ENCODE measurements around the gene POLL. TPM values are rescaled to one million over a fixed set of nuclear protein-coding genes. Genes with fewer than 3 reads are reported as not detected.

The POLL gene
- total RNA-seq, 4 donors from 2014 or later: 23.2 to 27.2 (median 26.0) TPM

DNA sequence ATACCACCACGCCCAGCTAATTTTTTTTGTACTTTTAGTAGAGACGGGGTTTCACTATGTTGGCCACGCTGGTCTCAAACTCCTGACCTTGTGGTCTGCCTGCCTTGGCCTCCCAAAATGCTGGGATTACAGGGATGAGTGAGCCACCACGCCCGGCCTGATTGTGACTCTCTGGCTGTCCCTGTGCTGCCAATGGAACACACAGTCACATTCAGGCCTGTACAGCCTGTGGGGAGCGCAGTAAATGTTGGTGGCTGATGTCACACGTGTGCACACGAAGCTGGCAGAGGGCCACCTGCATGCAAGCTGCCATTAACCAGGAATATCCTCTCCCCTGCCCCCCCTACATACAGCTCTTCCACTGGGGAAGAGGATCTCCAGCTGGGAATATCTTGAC, 22.1 kb downstream of the POLL start:
- TF ChIP-seq, protein P1, sequence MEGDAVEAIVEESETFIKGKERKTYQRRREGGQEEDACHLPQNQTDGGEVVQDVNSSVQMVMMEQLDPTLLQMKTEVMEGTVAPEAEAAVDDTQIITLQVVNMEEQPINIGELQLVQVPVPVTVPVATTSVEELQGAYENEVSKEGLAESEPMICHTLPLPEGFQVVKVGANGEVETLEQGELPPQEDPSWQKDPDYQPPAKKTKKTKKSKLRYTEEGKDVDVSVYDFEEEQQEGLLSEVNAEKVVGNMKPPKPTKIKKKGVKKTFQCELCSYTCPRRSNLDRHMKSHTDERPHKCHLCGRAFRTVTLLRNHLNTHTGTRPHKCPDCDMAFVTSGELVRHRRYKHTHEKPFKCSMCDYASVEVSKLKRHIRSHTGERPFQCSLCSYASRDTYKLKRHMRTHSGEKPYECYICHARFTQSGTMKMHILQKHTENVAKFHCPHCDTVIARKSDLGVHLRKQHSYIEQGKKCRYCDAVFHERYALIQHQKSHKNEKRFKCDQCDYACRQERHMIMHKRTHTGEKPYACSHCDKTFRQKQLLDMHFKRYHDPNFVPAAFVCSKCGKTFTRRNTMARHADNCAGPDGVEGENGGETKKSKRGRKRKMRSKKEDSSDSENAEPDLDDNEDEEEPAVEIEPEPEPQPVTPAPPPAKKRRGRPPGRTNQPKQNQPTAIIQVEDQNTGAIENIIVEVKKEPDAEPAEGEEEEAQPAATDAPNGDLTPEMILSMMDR (IDR thresholded peaks at IDR 0.05): no peak
- TF ChIP-seq POLR2A (IDR thresholded peaks at IDR 0.05; ENCODE audit: low read depth) (no peak), EP300 (IDR thresholded peaks at IDR 0.05) (no peak), POLR2AphosphoS5 (IDR thresholded peaks at IDR 0.05) (no peak)
- no peaks in the 10 kb centered on the region for H3K36me3 ChIP-seq
- intact Hi-C loops (cut with DNase I): loop anchor here (5.0 kb wide), 1 partner anchor 404 kb away; no protein-coding TSS in a partner anchor
- H3K4me1 ChIP-seq: peaks cover 22 to 29% (median 28%) of the 10 kb centered on the region in 4 donors
- peaks cover 6 to 98% (median 35%) of the 10 kb centered on the region in 4 donors for H3K27me3 ChIP-seq
- 80% methylated on average over 5 of the region's 8 CpGs for WGBS
- H3K27ac ChIP-seq (replicated peaks in 1 of 4): no peak overlapping the region
- DNase-seq (ENCODE audit: extremely low spot score): no peak
- no peaks in the 10 kb centered on the region for H3K9me3 ChIP-seq
- no peak overlapping the region for H3K4me3 ChIP-seq

- 88% methylated on average over 5 of the region's 5 CpGs for WGBS
- H3K27me3 ChIP-seq: peaks cover 6 to 98% (median 35%) of the 10 kb centered on the region in 4 donors
- intact Hi-C loops (cut with DNase I): loop anchor here (5.0 kb wide), 1 partner anchor 403 kb away; no protein-coding TSS in a partner anchor
These were observed 22.6 kb downstream of the POLL start for GRCh38 chr10:101565370-101565900.

GRCh38 chr10:101564490-101564991, 23.5 kb downstream of the POLL start:
- no peak overlapping the region for H3K4me3 ChIP-seq
- no peaks in the 10 kb centered on the region for H3K9me3 ChIP-seq
- H3K4me1 ChIP-seq: peaks cover 10 to 15% (median 14%) of the 10 kb centered on the region in 4 donors
- H3K27ac ChIP-seq (replicated peaks in 1 of 4): no peak overlapping the region
- H3K36me3 ChIP-seq: no peaks in the 10 kb centered on the region
- H3K27me3 ChIP-seq: peaks cover 6 to 99% (median 29%) of the 10 kb centered on the region in 4 donors
- no peak for DNase-seq (ENCODE audit: extremely low spot score)
- TF ChIP-seq EP300 (IDR thresholded peaks at IDR 0.05): no peak
- TF ChIP-seq POLR2A (IDR thresholded peaks at IDR 0.05; ENCODE audit: low read depth): no peak
- TF ChIP-seq POLR2AphosphoS5 (IDR thresholded peaks at IDR 0.05): no peak
- TF ChIP-seq, protein P1 (IDR thresholded peaks at IDR 0.05): no peak
- 79% methylated on average over 12 of the region's 15 CpGs for WGBS
- intact Hi-C loops (cut with DNase I): no loop called here

More at GRCh38 chr10:101565370-101565900, 22.6 kb downstream of the POLL start:
- DNase-seq (ENCODE audit: extremely low spot score): no peak
- H3K9me3 ChIP-seq: no peaks in the 10 kb centered on the region
- no peak overlapping the region for H3K4me3 ChIP-seq
- TF ChIP-seq, protein P1 (IDR thresholded peaks at IDR 0.05): no peak
- TF ChIP-seq POLR2AphosphoS5 (IDR thresholded peaks at IDR 0.05) (no peak), EP300 (IDR thresholded peaks at IDR 0.05) (no peak), POLR2A (IDR thresholded peaks at IDR 0.05; ENCODE audit: low read depth) (no peak)
- H3K36me3 ChIP-seq: no peaks in the 10 kb centered on the region
- H3K4me1 ChIP-seq: peaks cover 17 to 24% (median 23%) of the 10 kb centered on the region in 4 donors
- H3K27ac ChIP-seq (replicated peaks in 1 of 4): no peak overlapping the region

DNA sequence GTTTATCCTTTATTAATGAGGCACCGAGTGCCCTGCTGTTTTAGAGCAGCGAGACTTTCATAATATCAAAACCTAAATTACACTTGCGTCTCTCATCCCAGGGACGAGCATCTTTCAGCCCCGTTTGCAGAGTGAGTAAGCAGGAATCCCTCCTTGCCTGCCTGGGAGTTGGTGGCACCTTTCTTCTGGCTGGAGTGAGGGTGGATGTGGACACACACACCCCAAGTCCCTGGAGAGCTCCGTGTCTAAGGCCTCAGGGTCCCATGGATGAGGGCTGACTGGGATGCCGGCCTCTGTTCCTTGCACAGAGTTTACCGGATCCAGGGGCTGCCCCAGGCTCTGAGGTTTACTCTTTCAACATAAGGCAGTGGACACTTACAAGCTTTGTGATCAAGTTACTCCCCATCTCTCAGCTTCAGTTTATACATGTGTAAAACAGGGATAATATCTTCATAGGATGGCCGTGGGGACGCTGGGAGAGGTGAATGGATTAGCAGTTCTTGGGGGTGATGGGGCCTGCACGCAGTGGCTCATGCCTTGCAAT, 24.5 kb downstream of the POLL start:
- Histone ChIP-seq H3K36me3 (no peaks in the 10 kb centered on the region), H3K9me3 (no peaks in the 10 kb centered on the region), H3K4me3 (no peak overlapping the region), H3K27me3 (peaks cover 6 to 89% (median 19%) of the 10 kb centered on the region in 4 donors), H3K4me1 (peaks cover 7 to 11% (median 10%) of the 10 kb centered on the region in 4 donors), H3K27ac (replicated peaks in 1 of 4) (no peak overlapping the region)
- WGBS: 76% methylated on average over 9 of the region's 11 CpGs
- TF ChIP-seq POLR2AphosphoS5 (IDR thresholded peaks at IDR 0.05) (no peak), POLR2A (IDR thresholded peaks at IDR 0.05; ENCODE audit: low read depth) (no peak), EP300 (IDR thresholded peaks at IDR 0.05) (no peak)
- TF ChIP-seq, protein P1 (IDR thresholded peaks at IDR 0.05): no peak
- DNase-seq (ENCODE audit: extremely low spot score): no peak
- intact Hi-C loops (cut with DNase I): no loop called here
